HepG2 (cell line): Measurements from ENCODE around the gene C20orf144. TPM values are rescaled to one million over a fixed set of nuclear protein-coding genes. Genes with fewer than 3 reads are reported as not detected.

ENCODE experiments used
- ARID2 ChIP-seq: sonication (generic); formaldehyde crosslinking; IDR thresholded peaks from 2 replicates; pipeline ENCODE4 v1.8.1; 2022; ENCODE audit warnings: mild to moderate bottlenecking, missing genetic modification reagents, borderline replicate concordance
- CREBL2 ChIP-seq: sonication (generic); formaldehyde crosslinking; IDR thresholded peaks from 2 replicates; pipeline ENCODE4 v1.8.1; 2023; ENCODE audit warnings: missing genetic modification reagents, mild to moderate bottlenecking, borderline replicate concordance
- E2F1 ChIP-seq: sonication (generic); formaldehyde crosslinking; IDR thresholded peaks from 2 replicates; pipeline ENCODE4 v1.5.0; 2020; ENCODE audit warnings: missing genetic modification reagents
- PAXIP1 ChIP-seq: sonication (generic); formaldehyde crosslinking; conservative IDR thresholded peaks from 2 replicates; pipeline ENCODE4 v1.4.0; 2020; ENCODE audit warnings: mild to moderate bottlenecking, missing genetic modification reagents, moderate library complexity
- PITX1 ChIP-seq: sonication (generic); formaldehyde crosslinking; IDR thresholded peaks from 2 replicates; pipeline ENCODE4 v1.5.1; 2020; ENCODE audit warnings: mild to moderate bottlenecking, missing genetic modification reagents
- POGK ChIP-seq: sonication (generic); formaldehyde crosslinking; conservative IDR thresholded peaks from 2 replicates; pipeline ENCODE4 v1.8.0; 2022; ENCODE audit warnings: mild to moderate bottlenecking, moderate library complexity, missing genetic modification reagents
- ZBTB40 ChIP-seq, 2 experiments: fragments of 450-650 bp in 1 of 2; sonication (generic) in 1 of 2; formaldehyde crosslinking in 1 of 2; IDR thresholded peaks; 2 replicates each; pipeline versions ENCODE4 v1.6.1 to v1.8.0; 2016 to 2022; ENCODE audit warnings: antibody characterized with exemption in 1 of 2, mild to moderate bottlenecking in 1 of 2, missing genetic modification reagents in 1 of 2
- ZNF138 ChIP-seq: sonication (generic); formaldehyde crosslinking; IDR thresholded peaks from 2 replicates; pipeline ENCODE4 v1.5.0; 2020; ENCODE audit warnings: mild to moderate bottlenecking, low read depth, missing genetic modification reagents
- ZNF354B ChIP-seq: sonication (generic); formaldehyde crosslinking; IDR thresholded peaks from 2 replicates; pipeline ENCODE4 v1.8.0; 2022; ENCODE audit warnings: mild to moderate bottlenecking, missing genetic modification reagents
- ZNF703 ChIP-seq: sonication (generic); formaldehyde crosslinking; IDR thresholded peaks from 2 replicates; pipeline ENCODE4 v1.5.1; 2020; ENCODE audit warnings: missing genetic modification reagents, mild to moderate bottlenecking, moderate library complexity, borderline replicate concordance
- polyA plus RNA-seq, 8 experiments: library from polyadenylated mRNA; depleted of rRNA in 3 of 8; stranded (reverse) in 7 of 8; unstranded in 1 of 8; fragments of >200 nt; fragmentation: Illumina TruSeq in 4 of 8; extraction: Trizol in 4 of 8; gene quantifications; 2 replicates each; pipeline versions ENCODE4 v1.2.1 to v1.2.3, GENCODE V29; 2011 to 2016; ENCODE audit warnings: low read depth in 4 of 8, missing spikeins in 1 of 8, mixed read lengths in 1 of 8; ENCODE audit not compliant: insufficient read depth in 1 of 8
- total RNA-seq, 5 experiments: library from RNA; depleted of rRNA; stranded (reverse); fragments of >200 nt; fragmentation: Illumina TruSeq; extraction: Trizol; gene quantifications; 2 replicates each; pipeline ENCODE4 v1.2.3, GENCODE V29; 2016; ENCODE audit warnings: low read depth in 1 of 5

Gene C20orf144
- total and polyA plus RNA-seq, 2 of the 13 experiments (the other 11 are each of a cell fraction or from before 2014, with no cell fraction given), result 0.09 to 0.16 TPM

- peak; percentile 74 for TF ChIP-seq PAXIP1 (CRISPR knock-in tag)
- no peak for TF ChIP-seq CREBL2
- no peak for TF ChIP-seq ZBTB40 (IDR thresholded peaks at IDR 0.05)
- peak; percentile 90 for TF ChIP-seq ZBTB40 (CRISPR knock-in tag; IDR thresholded peaks at IDR 0.05)
- no peak; the same call in 1 of the 2 replicates for TF ChIP-seq PITX1 (CRISPR knock-in tag)
- TF ChIP-seq ZNF138 (CRISPR knock-in tag), result no peak; the same call in 1 of the 2 replicates
- TF ChIP-seq ZNF354B (CRISPR knock-in tag), result no peak
- 0 out of 2 replicates have a peak, but pooled peaks have one; percentile 6 for TF ChIP-seq ARID2 (CRISPR knock-in tag)
- 0 out of 2 replicates have a peak, but pooled peaks have one; percentile 63 for TF ChIP-seq ZNF703
- TF ChIP-seq E2F1 (CRISPR knock-in tag), result peak; percentile 80; the same call in 1 of the 2 replicates
- peak; percentile 5 for TF ChIP-seq POGK (CRISPR knock-in tag)
These were observed 12.4 kb downstream of the C20orf144 start, which contains the start of gene NECAB3 (continued) for GRCh38 chr20:33674294-33675135.
